T-helper 1 cell treated with Interleukin-12 subunit alpha and Interleukin-12 subunit beta and Interleukin-4 antibody, amounts not matched to agents 30 ng/mL and 1 ng/mL, for 36 hours (primary cell): ENCODE measurements around the gene SLC17A9. TPM values are rescaled to one million over a fixed set of nuclear protein-coding genes. Genes with fewer than 3 reads are reported as not detected.

Experiments
- intact Hi-C: fragments of 100-400 bp; cut with micrococcal nuclease; formaldehyde crosslinking; loops from one replicate; pipeline ENCODE4 v1.15.1; 2024
- total RNA-seq: library from RNA; stranded (reverse); gene quantifications from 2 replicates; pipeline ENCODE4 v1.2.3, GENCODE V29; 2022

The SLC17A9 gene
- total RNA-seq, 1 donor from 2014 or later = 3.2 TPM

DNA sequence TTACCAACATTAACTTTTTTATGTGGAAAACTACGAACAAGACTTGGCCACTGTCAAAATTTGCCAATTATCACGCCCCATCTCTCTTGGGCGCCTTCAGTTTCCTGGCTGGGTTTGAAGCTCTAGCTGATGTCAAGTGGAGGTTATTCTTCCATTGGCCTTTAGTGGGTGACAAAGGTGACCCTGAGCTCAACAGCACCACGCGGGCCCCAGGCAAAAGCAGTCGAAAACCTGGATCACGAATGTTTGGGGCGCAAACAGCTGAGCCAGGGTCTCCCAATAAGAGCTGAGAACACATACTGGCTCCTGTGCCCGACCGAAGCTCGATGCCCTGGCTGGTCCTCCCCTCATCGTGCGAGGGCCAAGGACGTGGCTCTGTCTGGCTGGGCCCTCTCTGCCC lies 26.8 kb downstream of the SLC17A9 start:
- intact Hi-C loops = no loop called here

- intact Hi-C loops = no loop called here
These were observed 27.4 kb downstream of the SLC17A9 start for GRCh38 chr20:62979876-62980373.

- intact Hi-C loops = no loop called here
These were observed 28.0 kb downstream of the SLC17A9 start for GRCh38 chr20:62980380-62980960.

- intact Hi-C loops = no loop called here
These were observed 28.5 kb downstream of the SLC17A9 start for GRCh38 chr20:62980970-62981369.

GRCh38 chr20:62982124-62983075 lies 29.9 kb downstream of the SLC17A9 start:
- intact Hi-C loops = no loop called here

GRCh38 chr20:62983210-62983609 lies 30.7 kb downstream of the SLC17A9 start:
- intact Hi-C loops = no loop called here

- intact Hi-C loops = no loop called here
These were observed 32.3 kb downstream of the SLC17A9 start for GRCh38 chr20:62984666-62985443.

- intact Hi-C loops = no loop called here
These were observed 32.9 kb downstream of the SLC17A9 start for GRCh38 chr20:62985444-62985778.

GRCh38 chr20:62986257-62986800 lies 33.8 kb downstream of the SLC17A9 start:
- intact Hi-C loops = no loop called here

DNA sequence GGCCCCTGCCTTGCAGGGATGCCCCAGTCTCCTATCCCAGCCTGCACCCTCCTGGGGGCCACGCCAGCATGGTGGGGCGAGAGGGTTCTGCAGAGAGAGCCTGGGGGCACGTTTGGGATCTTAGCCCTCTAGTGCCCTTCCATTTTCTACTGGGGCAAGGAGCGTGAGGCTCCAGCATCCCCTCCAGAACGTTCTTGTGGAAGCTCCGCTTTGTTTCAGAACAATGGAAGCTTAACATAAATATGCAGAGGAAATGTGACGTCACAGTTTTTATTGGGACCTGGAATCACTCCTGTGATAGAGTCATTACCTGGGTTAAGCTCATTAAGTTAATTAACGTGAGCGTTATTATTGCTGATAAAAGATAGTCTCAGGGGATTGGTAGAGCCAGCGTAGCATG lies 34.6 kb downstream of the SLC17A9 start:
- intact Hi-C loops = no loop called here

DNA sequence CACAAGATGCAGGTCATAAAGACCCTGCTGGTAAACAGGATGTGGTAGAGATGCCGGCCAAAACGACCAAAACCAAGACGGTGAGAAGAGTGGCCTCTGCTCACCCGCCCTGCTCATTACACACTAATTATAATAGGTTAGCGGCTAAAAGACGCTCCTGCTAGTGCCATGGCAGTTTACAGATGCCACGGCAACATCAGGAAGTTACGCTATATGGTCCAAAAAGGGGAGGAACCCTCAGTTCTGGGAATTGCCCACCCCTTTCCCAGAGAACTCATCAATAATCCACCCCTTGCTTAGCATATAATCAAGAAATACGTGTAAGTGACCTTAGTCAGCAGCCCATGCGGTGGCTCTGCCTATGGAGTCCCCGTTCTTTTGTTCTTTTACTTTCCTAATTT lies 36.7 kb downstream of the SLC17A9 start:
- intact Hi-C loops = no loop called here

GRCh38 chr20:62990306-62990825 lies 37.9 kb downstream of the SLC17A9 start:
- intact Hi-C loops = no loop called here

GRCh38 chr20:62991196-62991807 lies 38.8 kb downstream of the SLC17A9 start:
- intact Hi-C loops = no loop called here

DNA sequence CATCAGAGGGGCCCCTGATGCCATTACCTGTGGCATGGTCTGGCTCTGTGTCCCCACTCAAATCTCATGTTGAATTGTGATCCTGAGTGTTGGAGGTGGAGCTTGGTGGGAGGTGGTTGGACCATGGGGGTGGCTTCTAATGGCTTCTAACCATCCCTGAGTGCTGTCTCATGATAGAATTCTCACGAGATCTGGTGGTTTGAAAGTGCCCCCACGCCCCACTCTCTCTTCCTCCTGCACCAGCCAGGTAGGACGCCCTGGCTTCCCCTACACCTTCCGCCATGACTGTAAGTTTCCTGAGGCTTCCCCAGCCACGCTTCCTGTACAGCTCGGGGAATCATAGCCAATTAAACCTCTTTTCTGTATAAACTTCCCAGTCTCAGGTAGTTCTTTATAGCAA lies 39.4 kb downstream of the SLC17A9 start:
- intact Hi-C loops = no loop called here

DNA sequence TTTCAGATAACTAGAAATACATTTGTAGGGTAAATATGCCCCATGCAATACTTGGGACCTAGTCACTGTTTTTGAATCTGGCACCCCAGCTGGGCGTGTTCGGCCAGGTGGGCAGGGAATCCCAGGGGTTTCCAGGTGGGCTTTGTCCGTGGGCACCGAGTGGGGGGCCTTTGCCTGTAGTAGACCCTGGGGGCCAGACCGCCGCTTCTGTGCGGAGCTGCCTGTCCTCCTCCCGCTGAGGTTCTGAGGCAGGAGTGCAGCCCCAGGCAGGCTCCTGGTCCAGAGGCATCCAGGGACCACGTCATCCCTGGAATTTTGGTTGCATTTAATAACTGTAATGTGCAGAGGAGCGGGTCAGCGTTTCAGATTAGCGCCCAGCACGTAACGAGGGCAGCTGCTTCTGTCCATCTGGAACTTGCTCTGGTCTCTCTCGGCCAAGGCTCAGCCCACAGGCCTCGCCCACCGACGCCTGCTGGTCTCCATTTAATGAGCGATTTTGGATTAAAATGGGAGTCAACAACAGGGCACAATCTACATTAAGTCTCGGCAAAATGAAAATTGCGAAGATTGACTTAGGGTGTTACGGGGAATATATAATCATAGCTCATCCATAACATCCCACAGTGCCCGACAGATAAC lies 41.5 kb downstream of the SLC17A9 start:
- intact Hi-C loops = no loop called here

GRCh38 chr20:62994869-62995281 lies 42.4 kb downstream of the SLC17A9 start:
- intact Hi-C loops = no loop called here

DNA sequence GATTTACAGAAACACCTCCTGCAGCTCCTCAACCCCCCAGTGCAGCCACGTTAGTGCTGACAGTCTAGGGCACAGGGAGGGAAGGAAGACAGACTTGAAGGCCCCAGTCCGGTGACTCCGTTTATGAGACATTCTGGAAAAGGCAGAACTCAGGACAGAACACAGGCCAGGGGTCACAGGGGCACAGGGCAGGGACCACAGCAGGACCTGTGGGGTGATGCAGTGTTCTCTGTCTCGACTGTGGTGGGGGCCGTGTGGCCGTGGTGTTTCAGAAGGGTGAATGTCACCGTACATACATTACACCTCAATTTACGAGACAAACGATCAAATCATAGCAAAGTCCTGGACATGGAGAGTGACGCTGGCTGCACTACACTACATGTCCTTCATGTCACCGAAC lies 43.0 kb downstream of the SLC17A9 start:
- intact Hi-C loops = no loop called here

GRCh38 chr20:62995898-62996595 lies 43.5 kb downstream of the SLC17A9 start:
- intact Hi-C loops = no loop called here

DNA sequence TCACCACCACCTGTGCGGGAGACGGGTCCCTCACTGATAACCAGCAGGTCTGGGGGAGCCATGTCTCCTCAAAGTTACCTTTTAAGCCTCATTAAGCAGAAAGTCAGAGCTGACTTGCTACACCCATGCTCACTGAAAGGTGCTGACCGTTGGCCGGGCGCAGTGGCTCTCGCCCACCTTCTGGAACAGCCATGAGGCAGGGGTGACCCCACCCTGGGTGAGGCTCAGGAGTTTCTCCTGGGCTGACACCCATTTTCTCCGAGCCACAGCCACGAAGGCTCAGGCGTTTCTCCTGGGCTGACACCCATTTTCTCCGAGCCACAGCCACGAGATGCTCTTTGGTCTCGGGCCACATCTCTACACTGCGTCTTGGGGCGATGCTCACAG lies 44.1 kb downstream of the SLC17A9 start:
- intact Hi-C loops = no loop called here
